ENCODE results near the gene CRACR2A.

CRACR2A gene

GRCh38 chr12:3597526-3598210 is 155.2 kb downstream of the CRACR2A start:
- no peak for TF ChIP-seq CTCF (IDR thresholded peaks at IDR 0.05; ENCODE audit: low read depth, low read length, missing control alignments)
- no peak for DNase-seq (ENCODE audit: extremely low read depth, low read depth)
- no peak overlapping the region for H3K4me3 ChIP-seq (replicated peaks; ENCODE audit: low read depth, low read length)

- TF ChIP-seq CTCF (IDR thresholded peaks at IDR 0.05; ENCODE audit: low read depth, low read length, missing control alignments), result no peak
- DNase-seq (ENCODE audit: extremely low read depth, low read depth), result no peak
- H3K4me3 ChIP-seq (replicated peaks; ENCODE audit: low read depth, low read length), result no peak overlapping the region
Measured at GRCh38 chr12:3596703-3597415, 156.1 kb downstream of the CRACR2A start.

- no peak overlapping the region for H3K4me3 ChIP-seq (replicated peaks; ENCODE audit: low read depth, low read length)
- TF ChIP-seq CTCF (IDR thresholded peaks at IDR 0.05; ENCODE audit: low read depth, low read length, missing control alignments), result no peak
- DNase-seq (ENCODE audit: extremely low read depth, low read depth), result no peak
Measured at GRCh38 chr12:3595721-3596120, 157.2 kb downstream of the CRACR2A start.

GRCh38 chr12:3594966-3595365 is 157.9 kb downstream of the CRACR2A start:
- DNase-seq (ENCODE audit: extremely low read depth, low read depth), result no peak
- H3K4me3 ChIP-seq (replicated peaks; ENCODE audit: low read depth, low read length), result no peak overlapping the region
- no peak for TF ChIP-seq CTCF (IDR thresholded peaks at IDR 0.05; ENCODE audit: low read depth, low read length, missing control alignments)

- H3K4me3 ChIP-seq (replicated peaks; ENCODE audit: low read depth, low read length), result no peak overlapping the region
- TF ChIP-seq CTCF (IDR thresholded peaks at IDR 0.05; ENCODE audit: low read depth, low read length, missing control alignments), result no peak
- DNase-seq (ENCODE audit: extremely low read depth, low read depth), result no peak
Measured at GRCh38 chr12:3593906-3594483, 158.9 kb downstream of the CRACR2A start.

- no peak for DNase-seq (ENCODE audit: extremely low read depth, low read depth)
- no peak for TF ChIP-seq CTCF (IDR thresholded peaks at IDR 0.05; ENCODE audit: low read depth, low read length, missing control alignments)
- H3K4me3 ChIP-seq (replicated peaks; ENCODE audit: low read depth, low read length), result no peak overlapping the region
Measured at GRCh38 chr12:3592856-3593625, 159.9 kb downstream of the CRACR2A start.
